Endothelial cell of umbilical vein (primary cell): ENCODE results near the gene TMEM269. TPM values are rescaled to one million over a fixed set of nuclear protein-coding genes. Genes with fewer than 3 reads are reported as not detected.

ENCODE experiments used
- BruUV-seq: library from RNA; stranded (reverse); fragments of 400-500 nt; replicated peaks from 2 replicates; lab custom pipeline; 2021; lab: Mats Ljungman, UMichigan
- CTCF ChIA-PET: fragments of 300-600, 350-600 bp; sonication (Branson Sonifier 250); formaldehyde crosslinking; loops from one replicate; lab custom pipeline; 2021; ENCODE audit warnings: antibody characterized with exemption, inconsistent platforms; lab: Charles Lee
- POLR2A ChIA-PET: fragments of 300-600, 350-600 bp; sonication (Branson Sonifier 250); formaldehyde crosslinking; loops from one replicate; lab custom pipeline; 2021; ENCODE audit warnings: antibody characterized with exemption, inconsistent platforms; lab: Charles Lee
- DNase-seq: peaks from one replicate; pipeline ENCODE4 v3.0.0-alpha.2; 2011; ENCODE audit warnings: low read depth, low spot score
- FAIRE-seq: peaks from 2 replicates; lab custom pipeline; 2011; peaks lifted over from hg19 to GRCh38; lab: Jason Lieb, UNC
- H2AFZ ChIP-seq: 2 replicates; pipeline ENCODE4 v1.6.0; 2012; ENCODE audit warnings: low read depth, low read length, control low read depth, inconsistent platforms
- H3K27ac ChIP-seq: 2 replicates; pipeline ENCODE4 v1.5.1; 2011; ENCODE audit warnings: low read depth, mild to moderate bottlenecking, control low read depth, low read length, moderate library complexity; ENCODE audit not compliant: insufficient read depth
- H3K27me3 ChIP-seq, 2 experiments: 2 replicates each; pipeline versions ENCODE4 v1.6.0 to v1.6.1; 2011; ENCODE audit warnings: low read length in 2 of 2, mixed read lengths in 1 of 2; ENCODE audit not compliant: control insufficient read depth in 2 of 2, insufficient read depth in 2 of 2
- H3K36me3 ChIP-seq, 2 experiments: 2 replicates in 1 of 2; 3 replicates in 1 of 2; pipeline ENCODE4 v1.5.1; 2011; ENCODE audit warnings: low read length in 2 of 2, mild to moderate bottlenecking in 1 of 2, moderate library complexity in 1 of 2; ENCODE audit not compliant: control insufficient read depth in 2 of 2, insufficient read depth in 2 of 2; ENCODE audit errors: extremely low read depth in 1 of 2
- H3K4me1 ChIP-seq: 3 replicates; pipeline ENCODE4 v1.5.1; 2011; ENCODE audit warnings: mild to moderate bottlenecking, low read length; ENCODE audit not compliant: control insufficient read depth, insufficient read depth; ENCODE audit errors: extremely low read depth
- H3K4me2 ChIP-seq: 2 replicates; pipeline ENCODE4 v1.6.1; 2011; ENCODE audit warnings: low read length, control low read depth, mixed read lengths; ENCODE audit not compliant: insufficient read depth
- H3K4me3 ChIP-seq, 3 experiments: fragments of 200-600 bp in 1 of 3; sonication (generic), shearing (Covaris generic) in 1 of 3; replicated peaks in 1 of 3; 2 replicates each; pipeline ENCODE4 v1.5.1; 2011 to 2016; ENCODE audit warnings: control low read depth in 3 of 3, low read length in 3 of 3, mild to moderate bottlenecking in 2 of 3, inconsistent platforms in 1 of 3, low read depth in 1 of 3, moderate library complexity in 1 of 3; ENCODE audit not compliant: insufficient read depth in 1 of 3
- H3K79me2 ChIP-seq: 2 replicates; pipeline ENCODE4 v1.6.0; 2012; ENCODE audit warnings: low read length, inconsistent platforms; ENCODE audit not compliant: control insufficient read depth, insufficient read depth
- H3K9ac ChIP-seq: replicated peaks from 2 replicates; pipeline ENCODE3; 2011; ENCODE audit warnings: low read length, control low read depth; ENCODE audit not compliant: insufficient read depth; ENCODE audit errors: extremely low read depth
- H3K9me1 ChIP-seq: replicated peaks from 3 replicates; pipeline ENCODE4 v1.6.0; 2011; ENCODE audit warnings: mild to moderate bottlenecking, low read length; ENCODE audit not compliant: control insufficient read depth, insufficient read depth; ENCODE audit errors: extremely low read depth
- H3K9me3 ChIP-seq: replicated peaks from 2 replicates; pipeline ENCODE4 v1.5.1; 2012; ENCODE audit warnings: low read length, inconsistent platforms; ENCODE audit not compliant: control insufficient read depth, insufficient read depth
- H4K20me1 ChIP-seq: replicated peaks from 2 replicates; pipeline ENCODE3; 2011; ENCODE audit warnings: mild to moderate bottlenecking, low read length; ENCODE audit not compliant: control insufficient read depth, insufficient read depth; ENCODE audit errors: extremely low read depth
- CTCF ChIP-seq, 2 donors: IDR thresholded peaks; 1 replicate in 1 of 2; 2 replicates in 1 of 2; pipeline ENCODE4 v1.5.1; 2011; ENCODE audit warnings: low read length in 2 of 2, mild to moderate bottlenecking in 2 of 2, moderate library complexity in 2 of 2, control low read depth in 1 of 2, inconsistent platforms in 1 of 2, low read depth in 1 of 2; ENCODE audit not compliant: insufficient read depth in 1 of 2; ENCODE audit errors: extremely low read depth in 1 of 2
- EZH2 ChIP-seq: IDR thresholded peaks from 2 replicates; pipeline ENCODE4 v1.6.1; 2012; ENCODE audit warnings: borderline replicate concordance, low read depth, mild to moderate bottlenecking, moderate library complexity, low read length, inconsistent platforms; ENCODE audit not compliant: severe bottlenecking
- FOS ChIP-seq: IDR thresholded peaks from 2 replicates; pipeline ENCODE4 v1.6.1; 2011; ENCODE audit warnings: mild to moderate bottlenecking, low read length, moderate library complexity, borderline replicate concordance; ENCODE audit not compliant: insufficient read depth
- JUN ChIP-seq: IDR thresholded peaks from 2 replicates; pipeline ENCODE4 v1.6.1; 2011; ENCODE audit warnings: borderline replicate concordance, low read depth; ENCODE audit not compliant: insufficient read length, insufficient read depth
- MAX ChIP-seq: IDR thresholded peaks from 2 replicates; pipeline ENCODE4 v1.6.1; 2011; ENCODE audit not compliant: insufficient read depth, insufficient read length
- MYC ChIP-seq: IDR thresholded peaks from one replicate; pipeline ENCODE4 v1.6.1; 2011; ENCODE audit warnings: mild to moderate bottlenecking, low read depth, low read length
- POLR2A ChIP-seq: IDR thresholded peaks from 2 replicates; pipeline ENCODE4 v1.6.1; 2012; ENCODE audit warnings: low read depth, mild to moderate bottlenecking, control low read depth, low read length
- POLR2AphosphoS5 ChIP-seq: IDR thresholded peaks from 2 replicates; pipeline ENCODE4 v1.6.1; 2012; ENCODE audit warnings: low read depth, mild to moderate bottlenecking, control low read depth, low read length, moderate library complexity; ENCODE audit not compliant: insufficient read depth
- dilution Hi-C: fragments of 300-500 bp; cut with MboI; formaldehyde crosslinking; loops from one replicate; pipeline ENCODE4 v1.15.0; 2019; ENCODE audit warnings: low sequenced_read_pairs; ENCODE audit not compliant: extremely low pct_ligation_motif_present
- intact Hi-C: fragments of 100-400 bp; cut with micrococcal nuclease; formaldehyde crosslinking; loops from one replicate; pipeline ENCODE4 v1.10.0; 2022
- polyA plus RNA-seq, 4 experiments: library from polyadenylated mRNA; depleted of rRNA in 3 of 4; stranded (reverse) in 3 of 4; unstranded in 1 of 4; fragments of >200 nt; gene quantifications; 2 replicates each; pipeline versions ENCODE4 v1.2.1 to v1.2.3, GENCODE V29; 2011 to 2012; ENCODE audit warnings: missing spikeins in 1 of 4
- total RNA-seq: library from RNA; stranded (reverse); gene quantifications from 2 replicates; pipeline ENCODE4 v1.2.3, GENCODE V29; 2021

The TMEM269 gene
- total and polyA plus RNA-seq, 2 donors (not counting 3 experiments of a cell fraction or from before 2014, with no cell fraction given), result 0.03 TPM; not detected in 1

GRCh38 chr1:42747125-42747524 lies 37.7 kb upstream of the TMEM269 start:
- CTCF ChIA-PET, result interaction anchor here (0.7 to 6.1 kb wide), 9 partner anchors 9 to 601 kb away, joined by 3 to 79 read pairs (median 7); partner anchors contain the start of gene YBX1

More at GRCh38 chr1:42747125-42747524, 37.7 kb upstream of the TMEM269 start:
- Histone ChIP-seq H3K4me1 (no peaks in the 10 kb centered on the region), H3K9ac (no peak overlapping the region), H3K4me3 (no peak overlapping the region), H4K20me1 (no peaks in the 10 kb centered on the region), H3K27ac (no peak overlapping the region), H3K9me3 (no peaks in the 10 kb centered on the region), H3K79me2 (no peaks in the 10 kb centered on the region), H3K9me1 (no peaks in the 10 kb centered on the region), H3K36me3 (peaks cover 6 to 42% of the 10 kb centered on the region in 2 experiments), H3K27me3 (no peaks in the 10 kb centered on the region), H2AFZ (no peak overlapping the region), H3K4me2 (no peak overlapping the region)
- POLR2A ChIA-PET, result no interaction called here
- BruUV-seq, result no TSS peak
- DNase-seq, result peak; percentile 22
- TF ChIP-seq CTCF (IDR thresholded peaks at IDR 0.05; ENCODE audit: extremely low read depth in 1 of 2, insufficient read depth in 1 of 2, low read depth in 1 of 2, low read length in 2 of 2), result peak; percentile 52 to 78
- TF ChIP-seq FOS, result no peak
- TF ChIP-seq POLR2AphosphoS5, result no peak
- TF ChIP-seq EZH2, result no peak
- TF ChIP-seq MAX, result no peak
- TF ChIP-seq MYC, result no peak
- no peak for TF ChIP-seq JUN
- no peak for TF ChIP-seq POLR2A
- dilution Hi-C loops (no loop called here), intact Hi-C loops (loop anchor here (1.0 to 2.0 kb wide), 2 partner anchors 169 to 402 kb away; no protein-coding TSS in a partner anchor)
- FAIRE-seq, result no peak
